PC-3 (cell line): Measurements from ENCODE around the gene LYPD1. TPM values are rescaled to one million over a fixed set of nuclear protein-coding genes. Genes with fewer than 3 reads are reported as not detected.

ENCODE experiments used
- ATAC-seq: fragments of 200-7000 bp; cut with Tn5 transposase; 2 replicates; pipeline ENCODE4 v1.9.1; 2020; ENCODE audit warnings: mild to moderate bottlenecking, moderate library complexity
- BruUV-seq: library from RNA; stranded (reverse); fragments of 400-500 nt; replicated peaks from 2 replicates; lab custom pipeline; 2021; lab: Mats Ljungman, UMichigan
- CTCF ChIA-PET: fragments of 300-600 bp; sonication (Branson Sonifier 250); formaldehyde crosslinking; loops from one replicate; lab custom pipeline; 2022; ENCODE audit warnings: antibody characterized with exemption; lab: Charles Lee
- POLR2A ChIA-PET: fragments of 300-600 bp; sonication (Branson Sonifier 250); formaldehyde crosslinking; loops from one replicate; lab custom pipeline; 2022; ENCODE audit warnings: antibody characterized with exemption; ENCODE audit not compliant: unreplicated experiment; lab: Charles Lee
- DNase-seq: peaks from one replicate; pipeline ENCODE4 v3.0.0-alpha.2; 2015
- H2AFZ ChIP-seq: fragments of 300-600 bp; sonication (generic); 2 replicates; pipeline ENCODE4 v1.6.0; 2016; ENCODE audit warnings: antibody characterized with exemption, low read length
- H3F3A ChIP-seq: fragments of 300-600 bp; sonication (generic); one replicate; pipeline ENCODE4 v1.6.0; 2017; ENCODE audit warnings: antibody characterized with exemption, low read length, control low read depth, mild to moderate bottlenecking; ENCODE audit not compliant: unreplicated experiment
- H3K27ac ChIP-seq: fragments of 300-600 bp; sonication (generic); 2 replicates; pipeline ENCODE4 v1.5.1; 2016; ENCODE audit warnings: mild to moderate bottlenecking, low read length
- H3K27me3 ChIP-seq: fragments of 300-600 bp; sonication (generic); 2 replicates; pipeline ENCODE4 v1.6.1; 2016; ENCODE audit warnings: low read length, mixed read lengths
- H3K36me3 ChIP-seq: fragments of 300-600 bp; sonication (generic); 2 replicates; pipeline ENCODE4 v1.6.1; 2016; ENCODE audit warnings: low read depth, mixed run types, low read length, mixed read lengths
- H3K4me1 ChIP-seq: fragments of 300-600 bp; sonication (generic); 2 replicates; pipeline ENCODE4 v1.5.1; 2016; ENCODE audit warnings: low read length; ENCODE audit not compliant: insufficient read depth
- H3K4me2 ChIP-seq: fragments of 300-600 bp; sonication (generic); 2 replicates; pipeline ENCODE4 v1.6.0; 2016; ENCODE audit warnings: low read length
- H3K4me3 ChIP-seq: fragments of 300-600 bp; sonication (generic); 2 replicates; pipeline ENCODE4 v1.5.1; 2016; ENCODE audit warnings: mild to moderate bottlenecking, low read length, mixed read lengths
- H3K79me2 ChIP-seq: fragments of 300-600 bp; sonication (generic); 2 replicates; pipeline ENCODE4 v1.6.1; 2017; ENCODE audit warnings: low read length, mixed read lengths
- H3K9ac ChIP-seq: fragments of 300-600 bp; sonication (generic); 2 replicates; pipeline ENCODE4 v1.6.0; 2016; ENCODE audit warnings: mild to moderate bottlenecking, low read length
- H3K9me2 ChIP-seq: fragments of 300-600 bp; sonication (generic); replicated peaks from 2 replicates; pipeline ENCODE4 v1.6.1; 2016; ENCODE audit warnings: mixed run types, low read length, mixed read lengths
- H3K9me3 ChIP-seq: fragments of 300-600 bp; sonication (generic); 2 replicates; pipeline ENCODE4 v1.6.1; 2016; ENCODE audit warnings: low read length, mixed read lengths
- H4K20me1 ChIP-seq: fragments of 300-600 bp; sonication (generic); 2 replicates; pipeline ENCODE4 v1.6.1; 2016; ENCODE audit warnings: low read length, mixed read lengths
- EZH2 ChIP-seq: fragments of 300-600 bp; sonication (generic); IDR thresholded peaks from one replicate; pipeline ENCODE4 v1.6.1; 2017; ENCODE audit warnings: antibody characterized with exemption, mild to moderate bottlenecking, low read length; ENCODE audit not compliant: unreplicated experiment
- EZH2phosphoT487 ChIP-seq: fragments of 300-600 bp; sonication (generic); IDR thresholded peaks from 2 replicates; pipeline ENCODE4 v1.6.1; 2018; ENCODE audit warnings: mild to moderate bottlenecking, antibody characterized with exemption, low read length, borderline replicate concordance
- intact Hi-C: fragments of 100-400 bp; cut with micrococcal nuclease; formaldehyde crosslinking; loops from 2 replicates; pipeline ENCODE4 v1.9.0; 2023
- total RNA-seq: library from RNA; depleted of rRNA; stranded (reverse); fragments of >200 nt; gene quantifications from 2 replicates; pipeline ENCODE4 v1.2.3, GENCODE V29; 2014
- TF ChIP-seq, protein P1 (sequence below): fragments of 300-600 bp; sonication (generic); conservative IDR thresholded peaks from 2 replicates; pipeline ENCODE4 v1.5.1; 2017; ENCODE audit warnings: antibody characterized with exemption, low read depth, mild to moderate bottlenecking, low read length

Gene LYPD1
- total RNA-seq, 1 experiment from 2014 or later: 18.7 TPM

DNA sequence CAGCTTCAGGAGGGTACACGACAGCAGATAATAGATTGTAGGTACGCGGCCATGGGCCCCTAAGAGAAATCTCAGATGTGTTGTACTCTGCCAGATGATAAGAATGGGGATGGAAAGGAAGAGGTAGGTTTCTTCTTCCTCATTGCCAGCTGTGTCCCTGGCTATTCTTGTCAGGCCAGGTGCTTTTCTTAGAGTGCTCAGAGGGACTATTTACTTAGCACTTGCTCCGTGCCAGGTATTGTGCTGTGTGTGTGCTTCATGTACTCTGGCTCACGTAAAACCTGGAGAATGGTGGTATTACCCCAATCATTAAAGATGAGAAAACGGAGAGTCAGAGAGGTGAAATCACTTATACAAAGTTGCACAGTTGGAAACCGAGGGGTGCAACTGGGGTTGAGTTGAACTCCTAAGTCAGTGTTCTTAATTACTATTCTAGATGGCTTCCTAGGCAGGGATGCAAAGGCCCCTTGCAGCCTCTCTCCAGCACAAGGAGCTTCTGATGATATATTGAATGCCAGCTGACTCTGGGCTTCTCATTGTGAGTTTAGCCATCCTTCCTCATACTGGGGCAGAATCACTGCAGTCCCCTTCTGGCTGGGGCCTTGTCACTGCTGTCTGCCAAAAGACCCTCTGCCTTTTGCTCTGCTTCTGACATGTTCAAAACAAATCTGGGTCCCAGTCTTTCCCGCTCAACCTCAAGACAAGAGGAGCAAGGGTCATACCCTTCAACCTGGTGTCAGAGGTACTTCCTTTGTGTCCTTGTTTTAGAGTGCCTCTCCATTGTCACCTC is 60.7 kb downstream of the LYPD1 start:
- Histone ChIP-seq H3K27ac (no peak overlapping the region), H3K9me3 (no peaks in the 10 kb centered on the region), H3K9ac (no peak overlapping the region), H3K79me2 (0 out of 2 replicates have a peak, but pooled peaks cover 6% of the 10 kb centered on the region), H3K9me2 (no peaks in the 10 kb centered on the region), H3K36me3 (no peaks in the 10 kb centered on the region), H2AFZ (no peak overlapping the region), H3K4me2 (no peak overlapping the region), H3K4me1 (no peaks in the 10 kb centered on the region), H4K20me1 (no peaks in the 10 kb centered on the region), H3F3A (no peaks in the 10 kb centered on the region), H3K4me3 (no peak overlapping the region), H3K27me3 (no peaks in the 10 kb centered on the region)
- ChIA-PET CTCF (no interaction called here), POLR2A (no interaction called here)
- intact Hi-C loops: no loop called here
- TF ChIP-seq EZH2 (no peak), EZH2phosphoT487 (no peak)
- TF ChIP-seq, protein P1, sequence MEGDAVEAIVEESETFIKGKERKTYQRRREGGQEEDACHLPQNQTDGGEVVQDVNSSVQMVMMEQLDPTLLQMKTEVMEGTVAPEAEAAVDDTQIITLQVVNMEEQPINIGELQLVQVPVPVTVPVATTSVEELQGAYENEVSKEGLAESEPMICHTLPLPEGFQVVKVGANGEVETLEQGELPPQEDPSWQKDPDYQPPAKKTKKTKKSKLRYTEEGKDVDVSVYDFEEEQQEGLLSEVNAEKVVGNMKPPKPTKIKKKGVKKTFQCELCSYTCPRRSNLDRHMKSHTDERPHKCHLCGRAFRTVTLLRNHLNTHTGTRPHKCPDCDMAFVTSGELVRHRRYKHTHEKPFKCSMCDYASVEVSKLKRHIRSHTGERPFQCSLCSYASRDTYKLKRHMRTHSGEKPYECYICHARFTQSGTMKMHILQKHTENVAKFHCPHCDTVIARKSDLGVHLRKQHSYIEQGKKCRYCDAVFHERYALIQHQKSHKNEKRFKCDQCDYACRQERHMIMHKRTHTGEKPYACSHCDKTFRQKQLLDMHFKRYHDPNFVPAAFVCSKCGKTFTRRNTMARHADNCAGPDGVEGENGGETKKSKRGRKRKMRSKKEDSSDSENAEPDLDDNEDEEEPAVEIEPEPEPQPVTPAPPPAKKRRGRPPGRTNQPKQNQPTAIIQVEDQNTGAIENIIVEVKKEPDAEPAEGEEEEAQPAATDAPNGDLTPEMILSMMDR: no peak
- no peak for DNase-seq
- no peak for ATAC-seq
- no TSS peak for BruUV-seq

DNA sequence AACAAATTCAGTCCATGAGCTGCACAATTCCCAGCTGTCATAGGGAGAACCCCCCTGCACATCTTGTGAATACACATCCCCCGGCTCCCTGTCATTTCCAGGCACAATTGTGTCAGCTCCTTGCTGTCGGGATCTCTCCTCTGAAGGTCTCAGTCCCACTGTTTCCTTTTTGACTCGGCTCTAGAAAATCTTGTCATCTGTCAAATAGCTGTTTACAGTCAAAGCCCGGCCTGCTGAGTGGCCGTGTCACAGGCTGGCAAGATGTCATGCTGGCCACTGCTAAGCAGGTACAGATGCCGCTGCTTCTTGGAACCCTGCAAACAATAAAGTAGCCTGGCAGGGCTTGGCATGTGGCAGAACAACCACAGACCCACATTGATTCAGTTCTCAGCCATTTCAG is 61.7 kb downstream of the LYPD1 start:
- H3K79me2 ChIP-seq: 0 out of 2 replicates have a peak, but pooled peaks cover 1% of the 10 kb centered on the region
- H3F3A ChIP-seq: no peaks in the 10 kb centered on the region
- H4K20me1 ChIP-seq: no peaks in the 10 kb centered on the region
- BruUV-seq: no TSS peak
- no peak overlapping the region for H3K9ac ChIP-seq
- H3K27me3 ChIP-seq: no peaks in the 10 kb centered on the region
- no peaks in the 10 kb centered on the region for H3K9me2 ChIP-seq
- intact Hi-C loops: no loop called here
- ChIA-PET CTCF (no interaction called here), POLR2A (no interaction called here)
- no peak overlapping the region for H3K4me2 ChIP-seq
- TF ChIP-seq, protein P1: no peak
- TF ChIP-seq EZH2phosphoT487: no peak
- no peak for TF ChIP-seq EZH2
- DNase-seq: no peak
- H3K4me3 ChIP-seq: no peak overlapping the region
- H3K9me3 ChIP-seq: no peaks in the 10 kb centered on the region
- H3K4me1 ChIP-seq: no peaks in the 10 kb centered on the region
- ATAC-seq: no peak
- H2AFZ ChIP-seq: no peak overlapping the region
- H3K27ac ChIP-seq: no peak overlapping the region
- no peaks in the 10 kb centered on the region for H3K36me3 ChIP-seq

DNA sequence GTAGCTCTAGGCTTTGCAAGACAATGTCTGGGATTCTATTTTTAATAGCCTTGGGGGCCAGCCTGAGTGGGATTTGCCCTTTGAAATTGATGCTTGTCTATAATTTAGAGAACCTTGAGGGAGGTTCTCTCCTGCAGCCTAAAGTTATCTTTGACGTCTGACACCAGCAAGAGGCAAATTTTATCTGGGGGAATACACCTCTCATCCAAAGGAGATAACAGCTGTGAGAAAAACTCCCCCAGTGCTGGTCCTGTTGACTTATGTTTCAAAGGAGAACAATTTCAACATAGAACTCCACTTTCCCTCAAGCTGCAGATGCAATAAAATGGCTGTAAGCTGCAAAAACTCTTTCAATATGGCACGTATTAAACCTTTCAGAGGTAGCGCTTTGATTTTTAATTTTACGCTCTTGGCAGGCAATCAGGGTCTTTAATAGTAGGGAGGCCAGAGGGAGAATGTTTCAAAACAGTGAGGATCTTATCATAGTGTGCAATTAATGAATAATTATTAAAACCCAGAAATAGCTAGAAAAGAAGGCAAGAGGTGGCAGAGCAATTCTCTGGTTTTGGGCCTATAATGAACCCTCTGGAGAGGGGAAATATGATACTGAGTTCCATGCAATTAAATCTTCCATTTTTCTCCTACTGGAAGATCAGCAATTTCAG is 62.4 kb downstream of the LYPD1 start:
- Histone ChIP-seq H3K9me2 (no peaks in the 10 kb centered on the region), H3K4me2 (no peak overlapping the region), H3K4me1 (no peaks in the 10 kb centered on the region), H3K9me3 (no peaks in the 10 kb centered on the region), H3K27me3 (no peaks in the 10 kb centered on the region), H3K4me3 (no peak overlapping the region), H2AFZ (no peak overlapping the region), H3K79me2 (no peaks in the 10 kb centered on the region), H4K20me1 (no peaks in the 10 kb centered on the region), H3K9ac (no peak overlapping the region), H3F3A (no peaks in the 10 kb centered on the region), H3K27ac (no peak overlapping the region), H3K36me3 (no peaks in the 10 kb centered on the region)
- DNase-seq: no peak
- ChIA-PET POLR2A (no interaction called here), CTCF (no interaction called here)
- no peak for ATAC-seq
- no TSS peak for BruUV-seq
- intact Hi-C loops: no loop called here
- no peak for TF ChIP-seq EZH2phosphoT487
- TF ChIP-seq EZH2: no peak
- TF ChIP-seq, protein P1: no peak
